ENCODE measurements around the gene CLN3.

The CLN3 gene

GRCh38 chr16:28526201-28527099 is 34.6 kb upstream of the CLN3 start:
- TF ChIP-seq POLR2A (IDR thresholded peaks at IDR 0.05; ENCODE audit: low read depth, low read length), result no peak
- FAIRE-seq (no peak), DNase-seq (ENCODE audit: insufficient read length, low spot score) (no peak)

- DNase-seq (ENCODE audit: insufficient read length, low spot score) (no peak), FAIRE-seq (no peak)
These were observed 32.9 kb upstream of the CLN3 start for GRCh38 chr16:28524681-28525171.

DNA sequence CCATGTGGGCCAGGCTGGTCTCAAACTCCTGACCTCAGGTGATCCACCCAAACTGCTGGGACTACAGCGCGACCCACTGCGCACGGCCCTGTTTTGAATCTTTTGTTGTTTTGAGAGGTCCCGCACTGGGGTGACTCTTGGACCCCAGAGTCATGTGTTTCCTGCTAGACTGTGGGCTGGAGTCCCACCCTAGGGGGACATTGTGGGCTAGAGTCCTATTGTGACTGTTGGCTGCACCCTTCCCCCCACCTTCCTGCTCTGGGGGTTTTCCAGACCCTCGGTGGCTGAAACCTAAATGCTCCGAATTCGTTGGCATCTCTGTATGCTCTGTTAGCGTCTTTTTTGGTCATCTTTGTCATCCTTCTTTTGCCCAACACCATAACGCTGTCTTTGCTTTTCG is 30.9 kb upstream of the CLN3 start:
- no peak for TF ChIP-seq POLR2A (IDR thresholded peaks at IDR 0.05; ENCODE audit: low read depth, low read length)
- no peak for FAIRE-seq

More at GRCh38 chr16:28524681-28525171, 32.9 kb upstream of the CLN3 start:
- no peak for TF ChIP-seq POLR2A (IDR thresholded peaks at IDR 0.05; ENCODE audit: low read depth, low read length)

DNA sequence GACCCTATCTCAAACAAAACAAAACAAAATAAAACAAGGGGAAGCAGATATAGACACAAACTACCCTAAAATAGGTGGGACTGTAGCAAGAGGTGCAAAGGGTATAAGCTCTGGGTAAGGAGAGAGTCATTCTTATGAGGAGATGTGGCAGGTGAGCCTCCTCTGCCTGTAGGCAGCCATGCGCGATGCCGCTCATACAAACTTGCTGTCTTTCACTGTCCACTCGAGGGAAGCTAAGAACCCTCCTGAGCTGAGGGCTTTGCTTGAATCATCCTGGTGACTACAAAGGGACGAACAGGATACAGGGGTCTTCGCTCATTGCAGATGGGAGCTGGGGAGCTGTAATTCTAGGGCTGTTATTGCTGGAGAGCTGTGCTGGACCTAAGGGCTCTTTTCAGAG is 29.6 kb upstream of the CLN3 start:
- DNase-seq (ENCODE audit: insufficient read length, low spot score) (no peak), FAIRE-seq (no peak)
- TF ChIP-seq POLR2A (IDR thresholded peaks at IDR 0.05; ENCODE audit: low read depth, low read length), result no peak

More for the DNA sequence above, 30.9 kb upstream of the CLN3 start:
- no peak for DNase-seq (ENCODE audit: insufficient read length, low spot score)

DNA sequence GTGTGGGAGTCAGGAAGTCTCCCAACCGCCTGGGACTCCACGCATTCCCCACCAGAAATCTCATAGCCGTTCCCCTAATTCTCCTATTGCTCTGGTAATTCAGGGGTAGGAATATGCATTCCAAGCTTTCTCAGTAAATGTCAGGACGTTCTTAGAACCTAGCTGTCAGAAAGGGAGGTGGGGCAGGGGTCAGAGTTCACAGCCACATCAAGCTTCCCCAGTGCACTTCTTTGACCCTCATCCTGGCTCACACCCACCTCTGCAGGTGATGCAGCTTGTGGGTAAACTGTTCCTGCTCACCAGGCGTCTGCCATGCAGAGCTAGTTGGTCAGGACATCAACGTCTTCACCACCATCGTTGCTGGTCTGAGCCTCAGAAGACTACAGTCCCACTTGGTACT is 28.8 kb upstream of the CLN3 start:
- no peak for DNase-seq (ENCODE audit: insufficient read length, low spot score)
- no peak for FAIRE-seq
- TF ChIP-seq POLR2A (IDR thresholded peaks at IDR 0.05; ENCODE audit: low read depth, low read length), result no peak

GRCh38 chr16:28514246-28514645 is 22.4 kb upstream of the CLN3 start:
- DNase-seq (ENCODE audit: insufficient read length, low spot score) (no peak), FAIRE-seq (no peak)
- TF ChIP-seq POLR2A (IDR thresholded peaks at IDR 0.05; ENCODE audit: low read depth, low read length), result no peak

- DNase-seq (ENCODE audit: insufficient read length, low spot score) (no peak), FAIRE-seq (no peak)
- TF ChIP-seq POLR2A (IDR thresholded peaks at IDR 0.05; ENCODE audit: low read depth, low read length), result no peak
These were observed 21.8 kb upstream of the CLN3 start for GRCh38 chr16:28513484-28514181.

GRCh38 chr16:28511801-28512789 is 20.2 kb upstream of the CLN3 start:
- no peak for TF ChIP-seq POLR2A (IDR thresholded peaks at IDR 0.05; ENCODE audit: low read depth, low read length)
- FAIRE-seq, result no peak
- DNase-seq (ENCODE audit: insufficient read length, low spot score), result no peak

DNA sequence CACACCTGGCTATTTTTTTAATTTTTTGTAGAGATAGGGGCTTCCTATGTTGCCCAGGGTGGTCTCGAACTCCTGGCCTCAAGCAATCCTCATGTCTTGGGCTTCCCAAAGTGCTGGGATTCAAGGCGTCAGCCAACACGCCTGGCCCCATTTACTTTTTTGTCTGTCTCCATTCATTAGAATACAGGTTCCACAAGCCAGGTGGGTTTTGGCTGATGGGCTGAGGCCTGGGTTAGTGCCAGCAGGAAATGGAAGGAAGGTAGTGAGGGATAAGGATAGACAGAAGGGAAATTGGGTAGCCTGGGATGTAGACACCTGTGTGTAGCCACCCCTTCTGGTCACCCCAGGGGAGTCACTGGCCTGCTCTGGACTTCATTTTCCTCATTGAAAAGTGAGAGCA is 19.2 kb upstream of the CLN3 start:
- no peak for DNase-seq (ENCODE audit: insufficient read length, low spot score)
- TF ChIP-seq POLR2A (IDR thresholded peaks at IDR 0.05; ENCODE audit: low read depth, low read length), result no peak
- FAIRE-seq, result no peak

DNA sequence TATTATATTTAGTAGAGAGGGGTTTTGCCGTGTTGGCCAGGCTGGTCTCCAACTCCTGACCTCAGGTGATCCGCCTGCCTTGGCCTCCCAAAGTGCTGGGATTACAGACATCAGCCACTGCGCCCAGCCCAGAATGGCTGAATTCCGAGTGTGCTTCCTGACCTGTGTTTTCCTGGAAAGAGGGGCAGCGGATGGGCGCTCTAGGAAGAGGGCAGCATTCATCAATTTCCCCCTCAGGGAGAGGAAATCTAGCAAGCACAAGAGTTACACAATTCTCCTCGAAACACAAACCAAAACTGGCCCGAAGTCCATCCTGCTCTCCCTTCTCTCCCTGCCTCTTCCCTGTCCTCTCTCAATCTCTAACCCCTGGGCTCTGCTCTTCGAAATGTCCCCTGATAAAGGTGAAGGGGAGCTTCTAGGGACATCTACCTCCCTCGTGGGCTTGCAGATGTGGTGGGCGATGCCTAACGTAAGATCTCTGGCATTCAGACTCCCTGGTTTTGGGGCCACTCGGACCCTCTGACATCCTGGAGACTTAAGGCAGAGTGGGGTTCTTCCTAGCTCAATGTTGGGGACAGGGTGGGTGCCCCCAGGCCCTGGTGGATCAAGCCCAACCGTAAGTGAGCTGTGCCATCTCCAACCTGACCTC is 13.7 kb upstream of the CLN3 start:
- TF ChIP-seq POLR2A (IDR thresholded peaks at IDR 0.05; ENCODE audit: low read depth, low read length), result no peak
- DNase-seq (ENCODE audit: insufficient read length, low spot score), result no peak
- FAIRE-seq, result no peak

GRCh38 chr16:28504707-28505404 is 13.0 kb upstream of the CLN3 start:
- no peak for FAIRE-seq
- no peak for TF ChIP-seq POLR2A (IDR thresholded peaks at IDR 0.05; ENCODE audit: low read depth, low read length)
- DNase-seq (ENCODE audit: insufficient read length, low spot score), result no peak

DNA sequence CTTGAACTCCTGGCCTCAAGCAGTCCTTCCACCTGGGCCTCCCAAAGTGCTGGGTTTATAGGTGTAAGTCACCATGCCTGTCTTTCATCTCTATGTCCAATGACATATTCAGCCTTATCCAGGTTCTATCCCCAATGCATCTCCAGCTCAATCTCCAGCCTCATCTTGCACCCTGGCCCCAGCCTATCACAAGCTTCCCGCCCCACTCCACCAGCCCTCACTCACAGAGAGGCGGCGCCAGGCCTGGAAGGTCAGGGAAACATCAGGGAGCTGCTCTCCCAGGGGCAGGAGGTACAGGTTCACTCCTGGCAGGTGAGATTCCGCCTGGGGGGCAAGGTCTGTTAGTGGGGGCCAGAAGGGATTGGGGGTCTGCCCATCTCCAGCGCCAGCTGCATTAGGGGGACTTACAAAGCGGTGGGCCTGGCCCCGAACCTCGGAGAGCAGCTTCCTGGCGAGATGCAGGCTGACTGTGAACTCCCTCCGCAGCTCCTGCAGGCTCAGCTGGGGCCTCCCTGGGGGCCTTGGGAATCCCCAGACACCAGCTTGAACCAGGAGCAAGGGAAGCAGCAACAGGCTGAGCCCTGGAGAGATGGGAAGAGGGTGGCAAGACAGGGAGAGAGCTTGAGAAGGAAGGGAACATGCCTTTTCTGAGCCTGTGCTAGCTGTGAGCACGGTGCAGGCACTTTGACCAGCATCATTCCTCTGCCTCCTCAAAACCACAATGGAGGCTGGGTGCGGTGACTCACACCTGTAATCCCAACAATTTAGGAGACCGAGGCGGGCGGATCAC is 11.8 kb upstream of the CLN3 start:
- no peak for FAIRE-seq
- TF ChIP-seq POLR2A (IDR thresholded peaks at IDR 0.05; ENCODE audit: low read depth, low read length), result no peak
- no peak for DNase-seq (ENCODE audit: insufficient read length, low spot score)
